HFF-Myc (cell line): Measurements from ENCODE around the gene ESYT2.

ENCODE experiments used
- DNase-seq: peaks from one replicate; pipeline ENCODE4 v3.0.0-alpha.2; 2011; ENCODE audit warnings: low read depth; ENCODE audit errors: extremely low read depth
- H3K4me3 ChIP-seq: replicated peaks from 2 replicates; pipeline ENCODE4 v1.5.1; 2011; ENCODE audit warnings: low read depth, mild to moderate bottlenecking, control low read depth, low read length
- CTCF ChIP-seq: IDR thresholded peaks from 2 replicates; pipeline ENCODE4 v1.5.1; 2012; ENCODE audit warnings: mild to moderate bottlenecking, low read depth, low read length, control low read depth; ENCODE audit errors: missing control alignments

The ESYT2 gene

GRCh38 chr7:158727690-158728089, 101.6 kb downstream of the ESYT2 start:
- DNase-seq = no peak
- no peak overlapping the region for H3K4me3 ChIP-seq
- no peak for TF ChIP-seq CTCF

DNA sequence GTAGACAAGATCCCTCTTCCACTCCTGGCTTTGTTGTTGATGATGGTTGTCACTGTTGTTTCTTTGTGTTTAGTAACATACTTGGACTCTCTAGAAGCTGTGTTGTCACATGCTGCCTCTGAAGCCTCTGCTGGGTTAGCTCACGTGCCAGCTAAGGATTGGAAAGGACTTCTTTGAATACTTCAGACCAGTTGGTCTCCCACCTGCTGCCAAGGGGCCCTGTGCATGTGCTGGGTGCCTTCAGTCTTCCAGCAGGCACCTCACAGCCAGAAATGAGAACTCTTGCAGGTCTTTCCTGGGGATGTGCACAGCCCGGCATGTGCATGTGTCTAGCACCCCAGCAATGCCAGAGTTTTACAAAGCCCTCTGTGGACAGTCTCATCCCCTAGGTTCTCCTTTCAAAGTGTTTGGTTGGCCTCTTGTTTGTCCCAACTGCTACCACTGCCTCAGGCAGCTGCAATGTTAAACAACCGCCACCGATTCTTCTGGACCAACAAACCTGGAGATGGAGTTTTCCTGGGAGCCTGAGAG, 103.0 kb downstream of the ESYT2 start:
- no peak for TF ChIP-seq CTCF
- DNase-seq = no peak
- no peak overlapping the region for H3K4me3 ChIP-seq

DNA sequence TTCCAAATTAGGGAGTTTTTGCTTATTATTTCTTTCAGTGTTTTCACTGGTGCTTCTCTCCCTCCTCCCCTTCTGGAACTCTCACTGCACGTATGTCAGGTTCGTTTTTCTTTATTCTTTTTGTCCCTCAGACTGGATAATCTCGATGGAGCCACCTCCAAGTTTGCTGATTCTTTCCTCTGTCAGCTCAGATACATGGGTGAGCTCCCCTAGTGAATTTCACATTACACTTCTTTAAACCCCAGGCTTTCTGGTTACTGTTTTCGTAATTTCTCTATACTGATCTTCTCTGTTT, 103.9 kb downstream of the ESYT2 start:
- DNase-seq = no peak

GRCh38 chr7:158724658-158725505, 104.4 kb downstream of the ESYT2 start:
- no peak for DNase-seq
- H3K4me3 ChIP-seq = no peak overlapping the region
- no peak for TF ChIP-seq CTCF

More for the DNA sequence above, 103.9 kb downstream of the ESYT2 start:
- H3K4me3 ChIP-seq = no peak overlapping the region
- no peak for TF ChIP-seq CTCF

GRCh38 chr7:158723714-158724385, 105.5 kb downstream of the ESYT2 start:
- no peak overlapping the region for H3K4me3 ChIP-seq
- no peak for DNase-seq
- no peak for TF ChIP-seq CTCF

- DNase-seq = no peak
- no peak for TF ChIP-seq CTCF
- no peak overlapping the region for H3K4me3 ChIP-seq
Measured at GRCh38 chr7:158723266-158723665, 106.0 kb downstream of the ESYT2 start.
